ENCODE results near the gene PAPOLG.
"Not testable (repeated sequence)": the region's sequence is repeated elsewhere in the genome, so short reads cannot be mapped to it uniquely, and the experiment has no call there.

Gene PAPOLG

GRCh38 chr2:60778352-60778751, 22.3 kb downstream of the PAPOLG start:
- no peak for DNase-seq

GRCh38 chr2:60779426-60779825, 23.4 kb downstream of the PAPOLG start:
- DNase-seq, result no peak

GRCh38 chr2:60780721-60781120, 24.7 kb downstream of the PAPOLG start:
- DNase-seq, result no peak

GRCh38 chr2:60793169-60793568, 37.1 kb downstream of the PAPOLG start:
- DNase-seq, result no peak

- no peak for DNase-seq
These were observed 38.3 kb downstream of the PAPOLG start for GRCh38 chr2:60794271-60794863.

GRCh38 chr2:60796573-60797509, 40.8 kb downstream of the PAPOLG start:
- DNase-seq, result no peak

- DNase-seq, result no peak
These were observed 48.4 kb downstream of the PAPOLG start for GRCh38 chr2:60804473-60804872.

- DNase-seq, result no peak
These were observed 50.5 kb downstream of the PAPOLG start for GRCh38 chr2:60806595-60806987.

- DNase-seq, result no peak
These were observed 51.1 kb downstream of the PAPOLG start for GRCh38 chr2:60806988-60807681.

GRCh38 chr2:60808330-60808801, 52.3 kb downstream of the PAPOLG start:
- DNase-seq, result no peak

- DNase-seq, result no peak
These were observed 55.7 kb downstream of the PAPOLG start for GRCh38 chr2:60811491-60812375.

GRCh38 chr2:60817191-60817590, 61.1 kb downstream of the PAPOLG start:
- not testable (repeated sequence) for DNase-seq

- no peak for DNase-seq
These were observed 62.2 kb downstream of the PAPOLG start for GRCh38 chr2:60818272-60818671.

GRCh38 chr2:60819155-60819862, 63.2 kb downstream of the PAPOLG start:
- DNase-seq, result no peak

- DNase-seq, result no peak
These were observed 63.9 kb downstream of the PAPOLG start for GRCh38 chr2:60819936-60820335.

GRCh38 chr2:60820416-60821132, 64.5 kb downstream of the PAPOLG start:
- DNase-seq, result no peak

- no peak for DNase-seq
These were observed 65.0 kb downstream of the PAPOLG start for GRCh38 chr2:60821133-60821469.

GRCh38 chr2:60821587-60822302, 65.7 kb downstream of the PAPOLG start:
- DNase-seq, result no peak

- no peak for DNase-seq
These were observed 66.9 kb downstream of the PAPOLG start for GRCh38 chr2:60822987-60823386.

GRCh38 chr2:60823694-60824305, 67.7 kb downstream of the PAPOLG start:
- DNase-seq, result no peak

All from NCI-H1105 (cell line).